Measurements from ENCODE around the gene HOXA11.

HOXA11 gene

GRCh38 chr7:27157702-27158431, 27.2 kb downstream of the HOXA11 start:
- DNase-seq = no peak

GRCh38 chr7:27156916-27157701, 27.9 kb downstream of the HOXA11 start:
- no peak for DNase-seq

- no peak for DNase-seq
These were observed 28.5 kb downstream of the HOXA11 start, which contains the start of gene HOXA7 for GRCh38 chr7:27156508-27156898. TSS of gene HOXA7 (minus strand) at chr7:27156675. CDS start at chr7:27156545, 130 bp downstream.

DNA sequence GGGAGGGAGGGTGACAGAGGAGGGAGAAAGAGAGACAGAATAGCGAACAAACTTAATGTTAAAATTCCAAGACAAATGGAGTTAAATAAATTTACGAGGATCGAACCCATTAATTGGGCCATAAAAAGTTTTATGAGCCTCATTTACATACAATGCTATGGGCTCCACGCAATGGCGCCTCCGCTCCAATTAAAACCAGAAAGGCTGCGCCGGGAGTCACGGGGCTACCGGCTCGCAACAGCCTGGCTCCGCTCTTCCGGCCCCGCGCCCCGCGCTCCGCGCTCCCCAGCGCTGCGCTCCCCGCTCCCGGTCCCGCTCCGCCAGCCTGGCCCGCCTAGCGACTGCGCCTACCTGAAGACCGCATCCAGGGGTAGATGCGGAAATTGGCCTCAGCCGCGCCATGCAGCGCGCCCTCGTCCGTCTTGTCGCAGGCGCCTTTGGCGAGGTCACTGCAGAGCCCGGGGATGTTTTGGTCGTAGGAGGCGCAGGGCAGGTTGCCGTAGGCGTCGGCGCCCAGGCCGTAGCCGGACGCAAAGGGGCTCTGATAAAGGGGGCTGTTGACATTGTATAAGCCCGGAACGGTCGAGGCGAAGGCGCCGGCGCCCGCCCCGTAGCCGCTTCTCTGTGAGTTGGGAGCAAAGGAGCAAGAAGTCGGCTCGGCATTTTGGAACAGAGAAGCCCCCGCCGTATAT, 29.1 kb downstream of the HOXA11 start:
- DNase-seq = peak; percentile 43

DNA sequence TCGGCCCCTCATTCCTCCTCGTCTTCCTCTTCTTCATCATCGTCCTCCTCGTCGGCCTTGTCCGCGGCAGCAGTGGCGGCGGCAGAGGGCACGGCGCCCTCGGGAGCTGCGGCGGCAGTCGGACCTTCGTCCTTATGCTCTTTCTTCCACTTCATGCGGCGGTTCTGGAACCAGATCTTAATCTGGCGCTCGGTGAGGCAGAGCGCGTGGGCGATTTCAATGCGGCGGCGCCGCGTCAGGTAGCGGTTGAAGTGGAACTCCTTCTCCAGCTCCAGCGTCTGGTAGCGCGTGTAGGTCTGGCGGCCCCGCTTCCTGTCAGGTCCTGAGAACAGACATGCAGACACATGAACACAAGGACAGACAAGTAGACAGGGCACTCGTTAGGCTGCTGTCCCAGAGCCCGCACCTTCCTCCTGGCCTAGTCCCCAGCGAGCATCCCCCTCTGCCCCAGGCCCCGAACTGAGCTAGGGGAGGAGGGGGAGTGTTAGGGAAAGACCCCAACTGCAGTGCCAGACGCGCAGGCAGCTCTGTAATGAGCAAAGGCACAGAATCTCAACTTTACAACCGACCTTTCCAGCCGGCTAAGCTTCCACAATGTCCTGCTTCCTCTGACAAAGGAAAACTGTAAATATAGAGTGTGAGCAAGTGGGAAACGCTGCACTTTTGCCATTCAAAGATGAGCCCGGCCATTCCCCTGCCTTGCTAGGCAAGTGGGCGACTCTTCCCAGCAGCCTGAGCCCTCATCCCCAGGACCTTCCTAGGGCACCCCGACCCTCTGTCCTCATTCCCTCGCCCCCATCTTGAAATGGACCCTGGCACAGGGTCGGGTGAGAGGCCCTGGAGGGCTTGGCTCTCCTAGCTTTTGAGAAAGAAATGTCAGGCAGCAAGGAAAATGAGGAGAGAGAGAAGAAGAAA, 29.9 kb downstream of the HOXA11 start:
- peak; percentile 57 for DNase-seq

- no peak for DNase-seq
These were observed 30.7 kb downstream of the HOXA11 start for GRCh38 chr7:27154369-27154768.

DNA sequence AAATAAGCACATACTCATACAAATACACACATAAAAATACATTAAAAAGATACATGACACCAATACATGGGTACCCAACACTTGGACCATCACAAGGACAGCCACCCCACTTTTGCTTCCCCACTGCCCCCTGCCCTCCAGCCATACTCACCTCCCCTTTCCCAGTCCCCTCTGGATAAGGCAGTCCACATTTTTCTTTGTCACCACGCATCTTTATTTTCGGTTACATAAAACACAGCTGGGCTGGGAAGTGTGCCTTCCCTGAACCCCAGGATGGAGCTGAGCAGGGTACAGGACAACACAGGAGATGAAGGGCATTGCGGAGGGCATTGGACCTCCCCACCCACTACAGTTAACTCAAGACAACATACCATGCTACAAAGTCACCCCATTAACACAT, 31.5 kb downstream of the HOXA11 start:
- DNase-seq = no peak

DNA sequence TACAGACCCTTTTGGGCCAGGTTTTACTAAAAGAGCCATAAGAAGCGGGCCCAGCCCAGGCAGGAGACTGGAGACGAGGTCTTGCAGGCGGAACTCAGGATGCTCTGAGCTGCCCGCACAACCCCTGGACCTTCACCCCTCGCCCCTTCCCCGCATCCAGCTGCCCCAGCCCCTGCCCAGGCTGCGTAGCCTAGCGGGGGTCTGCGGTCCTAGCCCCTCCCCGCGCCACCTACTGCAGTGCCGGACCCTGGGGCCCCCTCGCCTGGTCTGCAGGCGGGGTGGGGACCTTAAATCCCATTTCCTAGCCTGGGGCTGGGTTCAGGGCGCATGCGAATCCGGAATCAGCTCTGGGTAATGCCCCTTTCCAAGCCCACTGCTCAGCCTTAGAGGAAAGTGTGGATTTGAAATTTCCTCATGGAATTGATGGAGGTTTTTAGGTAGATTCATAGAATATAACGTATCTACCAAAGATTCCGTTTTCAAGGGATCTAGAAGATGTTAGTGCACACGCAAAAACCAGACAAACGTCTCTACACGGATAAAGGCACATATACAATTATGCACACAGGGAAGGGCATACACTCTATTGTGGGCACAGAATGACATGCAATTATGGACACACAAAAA, 32.1 kb downstream of the HOXA11 start:
- no peak for DNase-seq

DNA sequence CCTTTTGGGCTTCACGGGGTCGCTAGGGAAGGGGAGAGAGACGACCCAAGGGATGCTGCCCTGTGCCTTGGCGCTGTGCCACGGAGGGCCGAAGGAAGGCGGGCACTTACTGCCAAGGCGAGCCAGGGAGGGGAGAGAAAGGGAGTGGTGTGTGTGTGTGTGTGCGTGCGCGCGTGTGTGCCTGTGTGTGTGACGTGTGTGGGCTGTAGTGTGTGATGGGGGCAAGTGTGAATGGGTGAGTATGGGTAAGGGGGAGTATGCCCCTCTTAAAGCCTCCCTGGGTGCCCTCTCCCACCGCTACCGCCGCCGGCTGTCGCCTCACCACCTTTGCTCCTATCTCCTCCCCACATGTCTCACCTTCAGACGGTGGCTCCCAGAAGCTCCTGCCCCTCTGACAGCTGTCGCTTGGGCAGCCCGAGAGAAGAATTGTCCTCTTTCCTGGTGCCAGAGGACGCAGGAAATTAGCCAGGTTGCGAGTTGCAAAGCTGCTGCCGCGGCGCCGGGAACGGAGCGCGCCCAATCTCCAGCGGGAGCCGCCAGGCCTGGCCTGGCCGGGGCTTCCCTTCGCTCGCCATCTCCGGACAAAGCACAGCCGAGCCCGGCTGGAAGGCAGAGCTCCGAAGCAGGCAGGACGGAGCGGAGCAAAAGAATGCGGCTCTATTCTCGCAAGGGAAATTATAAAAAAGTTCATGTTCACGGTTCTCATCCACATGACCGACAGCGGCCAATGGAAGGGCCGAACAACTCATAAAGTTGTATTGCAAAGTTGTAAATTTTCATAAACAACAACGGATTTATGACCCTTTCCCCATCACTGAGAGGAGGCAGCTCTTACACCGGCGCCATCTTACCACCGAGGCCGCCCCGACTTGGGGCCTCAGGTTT, 32.9 kb downstream of the HOXA11 start, which contains the start of gene HOXA3:
Gene HOXA3 (minus strand): TSS at position 653 of the 885 bp plus-strand sequence. CDS start 41,943 bp downstream, outside the sequence.
- no peak for DNase-seq

DNA sequence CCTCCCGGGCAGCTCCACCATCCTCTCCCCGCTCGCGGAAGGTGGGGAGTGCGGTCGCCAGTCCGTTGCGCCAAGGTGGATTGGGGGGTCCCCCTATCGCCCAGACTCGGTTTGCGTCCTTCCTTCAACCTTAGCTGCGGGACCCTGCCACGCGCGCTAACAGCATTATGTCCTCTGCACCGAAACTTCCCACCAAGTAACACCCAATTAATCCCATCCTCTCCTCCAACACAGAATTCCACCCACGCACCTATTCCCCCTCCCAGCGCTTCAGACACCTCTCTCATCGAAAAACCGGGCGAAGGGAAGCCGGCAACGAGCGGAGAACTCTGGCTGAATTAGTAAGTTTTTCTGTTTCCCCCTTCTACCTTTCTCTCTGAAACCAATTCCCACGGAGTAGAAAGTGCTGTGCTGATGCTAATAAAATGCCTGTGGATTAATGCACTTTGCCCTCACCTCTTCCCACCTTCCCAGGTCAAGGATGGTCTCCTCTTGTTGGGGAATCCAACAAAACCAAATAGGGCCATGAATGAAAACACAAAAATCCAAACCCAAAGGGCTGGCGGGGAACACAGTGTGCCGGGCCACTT, 33.6 kb downstream of the HOXA11 start:
- no peak for DNase-seq

DNA sequence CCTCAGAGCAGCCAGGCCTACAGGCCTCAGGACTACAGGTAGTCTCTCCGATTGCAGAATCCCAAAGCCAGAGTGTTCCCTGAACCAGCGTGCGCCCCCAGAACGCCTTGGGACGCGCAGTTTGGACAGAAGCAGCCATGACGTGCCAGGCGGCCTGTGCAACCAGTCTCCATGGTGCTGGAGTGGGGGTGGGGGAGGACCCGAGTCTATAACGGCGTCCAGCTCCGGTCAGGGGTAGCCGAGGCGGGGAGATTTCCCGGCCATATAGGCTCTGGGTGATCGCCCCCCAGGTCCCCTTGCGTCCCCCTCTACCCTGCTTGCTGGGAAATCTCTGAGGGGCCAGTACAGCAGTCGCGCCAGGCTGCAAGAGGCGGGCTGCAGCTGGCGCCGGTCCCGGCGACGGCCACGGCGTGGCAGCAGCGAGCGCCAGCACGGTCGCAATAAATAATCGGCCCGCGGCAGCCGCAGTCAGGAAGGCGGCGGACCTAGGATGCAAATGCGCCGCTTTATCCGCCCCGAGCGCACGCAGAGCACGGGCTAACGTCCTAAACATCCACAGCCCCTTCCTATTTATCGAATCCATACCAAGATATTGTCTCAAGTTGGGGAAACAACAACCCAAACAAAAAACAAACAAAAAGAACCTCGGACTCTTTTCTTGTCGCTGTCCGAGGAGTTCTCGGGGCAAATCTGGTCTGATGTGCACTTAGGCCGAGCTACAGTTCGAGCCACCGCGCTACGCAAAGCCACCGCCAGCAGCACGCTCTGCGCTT, 34.3 kb downstream of the HOXA11 start:
- DNase-seq = peak; percentile 78

GRCh38 chr7:27149842-27150567, 35.0 kb downstream of the HOXA11 start:
- no peak for DNase-seq

GRCh38 chr7:27148756-27149641, 36.0 kb downstream of the HOXA11 start:
- DNase-seq = no peak

DNA sequence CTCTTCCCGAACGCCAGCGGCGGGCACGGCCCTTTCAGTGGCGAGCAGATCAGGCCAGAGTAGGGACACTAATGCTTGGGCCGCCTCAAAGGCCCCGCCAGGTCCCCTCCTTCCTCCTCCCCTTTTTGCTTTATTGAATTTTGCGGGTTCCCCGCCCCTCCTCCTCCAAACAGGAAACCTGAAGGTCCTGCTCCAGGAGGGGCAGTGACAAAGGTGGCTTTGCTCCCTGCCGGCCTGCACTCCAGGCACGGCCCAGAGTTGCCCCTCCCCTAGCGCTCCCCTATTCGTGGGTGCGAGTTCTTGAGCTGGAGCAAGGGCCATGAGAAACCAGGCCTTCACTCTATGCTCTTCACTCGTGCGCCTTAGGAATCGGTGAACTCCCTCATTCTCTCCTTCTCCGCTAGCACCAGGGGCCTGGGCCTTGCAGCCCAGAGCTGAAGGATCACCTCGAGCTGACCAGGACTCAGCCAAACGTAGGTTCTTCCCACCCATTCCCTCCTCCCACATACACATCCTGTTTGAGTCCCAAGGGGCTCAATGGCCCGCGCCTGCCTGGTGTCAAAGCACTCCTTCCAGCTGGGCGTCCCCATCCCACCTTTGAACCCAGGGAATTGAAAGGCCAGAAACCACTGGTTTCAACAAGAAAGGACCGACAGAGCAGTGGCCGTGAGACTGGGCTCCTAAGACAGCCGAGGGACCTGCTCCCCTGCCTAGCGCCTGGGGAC, 36.8 kb downstream of the HOXA11 start:
- no peak for DNase-seq

DNA sequence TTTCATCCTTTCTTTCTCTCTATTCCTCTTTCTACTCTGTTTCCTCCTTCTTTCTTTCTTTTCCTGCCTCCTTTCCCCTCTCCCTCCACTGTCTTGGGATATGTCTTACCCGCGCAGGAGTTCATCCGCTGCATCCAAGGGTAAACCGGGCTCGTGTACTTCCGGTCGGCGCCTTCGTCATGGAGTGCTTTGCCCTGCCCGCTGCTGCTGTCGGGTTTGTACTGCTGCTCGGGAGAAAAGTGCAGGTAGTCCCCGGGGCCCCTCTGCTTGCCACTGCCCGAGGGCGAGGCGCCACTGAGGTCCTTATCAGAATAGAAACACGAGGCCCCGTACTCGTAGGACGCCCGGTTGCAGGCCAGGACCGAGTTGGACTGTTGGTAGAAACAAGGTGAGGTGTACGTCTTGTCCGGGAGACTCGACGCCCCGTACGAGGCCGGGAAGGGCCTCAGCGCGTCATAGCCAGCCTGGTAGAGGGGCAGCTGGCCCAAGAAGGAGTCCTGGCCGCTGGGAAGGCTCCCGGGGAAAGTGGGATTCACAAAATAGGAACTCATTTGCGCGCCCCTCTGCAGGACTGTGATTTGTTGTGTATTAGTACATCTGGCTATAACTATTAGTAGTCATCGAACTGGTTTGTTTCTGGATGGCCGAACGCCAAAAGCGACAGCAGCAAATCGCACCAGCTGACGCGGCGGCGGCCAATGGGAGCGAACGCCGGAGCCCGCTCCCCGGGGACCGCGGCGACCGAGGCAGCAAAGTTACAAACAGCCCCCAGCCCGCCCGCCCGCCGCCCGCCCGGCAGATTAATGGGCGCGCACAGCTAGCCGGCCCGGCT, 37.6 kb downstream of the HOXA11 start, which contains the start of gene HOXA6:
Gene HOXA6 (minus strand): TSS at position 576 of the 832 bp plus-strand sequence. CDS start 25 bp downstream, at position 551.
- no peak for DNase-seq
